Measurements from ENCODE around the gene LYG2. TPM values are rescaled to one million over a fixed set of nuclear protein-coding genes. Genes with fewer than 3 reads are reported as not detected.
"Not testable (repeated sequence)": the region's sequence is repeated elsewhere in the genome, so short reads cannot be mapped to it uniquely, and the experiment has no call there.

Gene LYG2
- total RNA-seq, 1 donor from 2014 or later, result not detected

GRCh38 chr2:99198103-99198841 lies 57.2 kb downstream of the LYG2 start:
- H3K4me3 Mint-ChIP-seq, result no peak overlapping the region
- no peak overlapping the region for H3K27ac ChIP-seq
- DNase-seq (ENCODE audit: low spot score), result no peak
- TF ChIP-seq CTCF (IDR thresholded peaks at IDR 0.05), result no peak
- no peak for TF ChIP-seq EZH2 (IDR thresholded peaks at IDR 0.05)
- TF ChIP-seq EZH2phosphoT487 (IDR thresholded peaks at IDR 0.05), result no peak
- H3K79me2 ChIP-seq (ENCODE audit: low read depth), result peaks cover 10% of the 10 kb centered on the region
- no peak overlapping the region for H3K4me2 ChIP-seq
- H4K20me1 ChIP-seq (ENCODE audit: low read depth), result no peaks in the 10 kb centered on the region
- no peak overlapping the region for H3K4me3 ChIP-seq
- H3K9me3 Mint-ChIP-seq, result no peaks in the 10 kb centered on the region
- H3F3A ChIP-seq (ENCODE audit: low read depth), result no peaks in the 10 kb centered on the region
- H3K9me3 ChIP-seq (ENCODE audit: low read depth), result no peaks in the 10 kb centered on the region
- no peak overlapping the region for H3K9ac ChIP-seq
- H3K4me1 ChIP-seq, result no peaks in the 10 kb centered on the region
- peaks cover 11% of the 10 kb centered on the region for H3K36me3 ChIP-seq
- peaks cover 16% of the 10 kb centered on the region for H3K36me3 Mint-ChIP-seq
- no peaks in the 10 kb centered on the region for H3K27me3 ChIP-seq
- no peak overlapping the region for H3K27ac Mint-ChIP-seq
- no peak overlapping the region for H2AFZ ChIP-seq (replicated peaks)
- H3K4me1 Mint-ChIP-seq, result no peaks in the 10 kb centered on the region
- peaks cover 2% of the 10 kb centered on the region for H3K27me3 Mint-ChIP-seq (ENCODE audit: insufficient read depth, low read depth)

GRCh38 chr2:99192364-99192763 lies 63.1 kb downstream of the LYG2 start:
- not testable (repeated sequence) for H3K9me3 ChIP-seq (ENCODE audit: low read depth); H3K4me3 ChIP-seq; H3K9me3 Mint-ChIP-seq; H3K27me3 ChIP-seq; H3K27ac ChIP-seq; H3K9ac ChIP-seq; DNase-seq (ENCODE audit: low spot score); H4K20me1 ChIP-seq (ENCODE audit: low read depth); H3K27me3 Mint-ChIP-seq (ENCODE audit: insufficient read depth, low read depth); H3K4me2 ChIP-seq; H3K4me3 Mint-ChIP-seq; H3K4me1 ChIP-seq; H3K4me1 Mint-ChIP-seq; H3K27ac Mint-ChIP-seq; H3F3A ChIP-seq (ENCODE audit: low read depth); H2AFZ ChIP-seq (replicated peaks)
- H3K79me2 ChIP-seq (ENCODE audit: low read depth), result peaks cover 43% of the 10 kb centered on the region
- peaks cover 19% of the 10 kb centered on the region for H3K36me3 ChIP-seq
- H3K36me3 Mint-ChIP-seq, result peaks cover 34% of the 10 kb centered on the region

Small RNA genes lying within 50 kb of the gene (small RNA-seq; reads per million reads assigned to genes)
- gene AC092587.1, result not detected

Other genes starting within 250 kb of the LYG2 start
- 5.6 and 5.8 TPM in 2 replicates for gene C2orf15, start 114.0 kb downstream of the LYG2 start, total RNA-seq (ENCODE audit: low replicate concordance)
- gene TSGA10, start 100.7 kb downstream of the LYG2 start, total RNA-seq (ENCODE audit: low replicate concordance), result 5.8 and 6.6 TPM in 2 replicates
- gene LIPT1, start 100.7 kb downstream of the LYG2 start, total RNA-seq (ENCODE audit: low replicate concordance), result 9.1 and 9.6 TPM in 2 replicates
- 51.6 and 82.3 TPM in 2 replicates for gene MITD1, start 74.6 kb downstream of the LYG2 start, total RNA-seq (ENCODE audit: low replicate concordance)
- gene MRPL30, start 74.5 kb downstream of the LYG2 start, total RNA-seq (ENCODE audit: low replicate concordance), result 67.9 and 110 TPM in 2 replicates
- 0.53 and 2.1 TPM in 2 replicates for gene LYG1, start 45.5 kb upstream of the LYG2 start, total RNA-seq (ENCODE audit: low replicate concordance)
- 59.7 and 109 TPM in 2 replicates for gene TXNDC9, start 80.7 kb upstream of the LYG2 start, total RNA-seq (ENCODE audit: low replicate concordance)
- gene EIF5B, start 81.7 kb upstream of the LYG2 start, total RNA-seq (ENCODE audit: low replicate concordance), result 13.4 and 26.8 TPM in 2 replicates
- 42.3 and 51.9 TPM in 2 replicates for gene REV1, start 234.4 kb upstream of the LYG2 start, total RNA-seq (ENCODE audit: low replicate concordance)